ENCODE measurements around the gene ERBIN.
"Not testable (repeated sequence)": the region's sequence is repeated elsewhere in the genome, so short reads cannot be mapped to it uniquely, and the experiment has no call there.

Gene ERBIN

GRCh38 chr5:65926276-65926783 lies at the start of gene ERBIN:
ERBIN (plus strand) TSS chr5:65926575; CDS start chr5:65992719, 66,144 bp downstream.
- peak; percentile 8 for DNase-seq

GRCh38 chr5:65876970-65877369 lies 49.4 kb upstream of the ERBIN start:
- DNase-seq, result no peak

- not testable (repeated sequence) for DNase-seq
These were observed 46.6 kb upstream of the ERBIN start for GRCh38 chr5:65879668-65880256.

- no peak for DNase-seq
These were observed 45.8 kb upstream of the ERBIN start for GRCh38 chr5:65880496-65881072.

- DNase-seq, result no peak
These were observed 44.1 kb upstream of the ERBIN start for GRCh38 chr5:65882278-65882677.

GRCh38 chr5:65883461-65883860 lies 42.9 kb upstream of the ERBIN start:
- DNase-seq, result no peak

- DNase-seq, result no peak
These were observed 40.0 kb upstream of the ERBIN start for GRCh38 chr5:65886387-65886786.

GRCh38 chr5:65892024-65892423 lies 34.4 kb upstream of the ERBIN start:
- not testable (repeated sequence) for DNase-seq

- DNase-seq, result no peak
These were observed 33.6 kb upstream of the ERBIN start for GRCh38 chr5:65892801-65893200.

- DNase-seq, result no peak
These were observed 32.5 kb upstream of the ERBIN start for GRCh38 chr5:65893749-65894430.

- DNase-seq, result no peak
These were observed 30.5 kb upstream of the ERBIN start for GRCh38 chr5:65895891-65896290.

GRCh38 chr5:65900746-65901145 lies 25.6 kb upstream of the ERBIN start:
- DNase-seq, result no peak

- no peak for DNase-seq
These were observed 24.3 kb upstream of the ERBIN start for GRCh38 chr5:65902104-65902503.

- no peak for DNase-seq
These were observed 22.8 kb upstream of the ERBIN start for GRCh38 chr5:65903581-65903980.

- DNase-seq, result no peak
These were observed 20.1 kb upstream of the ERBIN start for GRCh38 chr5:65906256-65906655.

- no peak for DNase-seq
These were observed 19.2 kb upstream of the ERBIN start for GRCh38 chr5:65907135-65907534.

GRCh38 chr5:65910711-65911110 lies 15.7 kb upstream of the ERBIN start:
- DNase-seq, result no peak

- DNase-seq, result no peak
These were observed 14.1 kb upstream of the ERBIN start for GRCh38 chr5:65912311-65912710.

GRCh38 chr5:65913519-65913918 lies 12.9 kb upstream of the ERBIN start:
- no peak for DNase-seq

GRCh38 chr5:65914641-65915196 lies 11.7 kb upstream of the ERBIN start:
- no peak for DNase-seq

GRCh38 chr5:65915661-65916060 lies 10.7 kb upstream of the ERBIN start:
- DNase-seq, result not testable (repeated sequence)

- DNase-seq, result no peak
These were observed 10.3 kb upstream of the ERBIN start for GRCh38 chr5:65916066-65916465.

- no peak for DNase-seq
These were observed 9.7 kb upstream of the ERBIN start for GRCh38 chr5:65916636-65917035.

GRCh38 chr5:65919773-65920172 lies 6.6 kb upstream of the ERBIN start:
- no peak for DNase-seq
